Caco-2 (cell line): ENCODE data around the gene GAS2L2. TPM values are rescaled to one million over a fixed set of nuclear protein-coding genes. Genes with fewer than 3 reads are reported as not detected.

ENCODE experiments used
- BruUV-seq: library from RNA; stranded (reverse); fragments of 400-500 nt; replicated peaks from 2 replicates; lab custom pipeline; 2021; lab: Mats Ljungman, UMichigan
- CTCF ChIA-PET: fragments of 300-600 bp; sonication (Branson Sonifier 250); formaldehyde crosslinking; loops from one replicate; lab custom pipeline; 2022; ENCODE audit warnings: antibody characterized with exemption; lab: Charles Lee
- POLR2A ChIA-PET: fragments of 300-600 bp; sonication (Branson Sonifier 250); formaldehyde crosslinking; loops from one replicate; lab custom pipeline; 2022; ENCODE audit warnings: antibody characterized with exemption; lab: Charles Lee
- DNase-seq, 2 experiments: peaks; one replicate each; pipeline versions ENCODE4 v3.0.0 to v3.0.0-alpha.2; 2020 to 2022
- H3K27me3 ChIP-seq: replicated peaks from 2 replicates; pipeline ENCODE4 v1.6.0; 2011; ENCODE audit warnings: low read length; ENCODE audit not compliant: control insufficient read depth, insufficient read depth
- H3K36me3 ChIP-seq: 2 replicates; pipeline ENCODE4 v1.5.1; 2011; ENCODE audit warnings: low read length; ENCODE audit not compliant: control insufficient read depth, insufficient read depth
- H3K4me1 ChIP-seq: fragments of 250-450 bp; sonication (Bioruptor Pico); 2 replicates; pipeline ENCODE4 v1.5.1; 2020; ENCODE audit warnings: mild to moderate bottlenecking
- H3K4me3 ChIP-seq: 2 replicates; pipeline ENCODE4 v1.5.1; 2011; ENCODE audit warnings: low read depth, mild to moderate bottlenecking, control low read depth, low read length
- H3K9me3 ChIP-seq: fragments of 250-450 bp; sonication (Bioruptor Pico); 2 replicates; pipeline ENCODE4 v1.5.1; 2020; ENCODE audit warnings: mild to moderate bottlenecking, moderate library complexity
- H3K27ac Mint-ChIP-seq: one replicate; pipeline ENCODE4 v1.8.0; 2022; ENCODE audit warnings: mixed read lengths; ENCODE audit not compliant: unreplicated experiment
- H3K27me3 Mint-ChIP-seq: one replicate; pipeline ENCODE4 v1.8.0; 2022; ENCODE audit warnings: mixed read lengths; ENCODE audit not compliant: insufficient read depth, unreplicated experiment
- H3K36me3 Mint-ChIP-seq: one replicate; pipeline ENCODE4 v1.8.0; 2022; ENCODE audit warnings: mild to moderate bottlenecking, mixed read lengths; ENCODE audit not compliant: insufficient read depth, unreplicated experiment
- H3K4me1 Mint-ChIP-seq: one replicate; pipeline ENCODE4 v1.8.0; 2022; ENCODE audit warnings: low read depth, mixed read lengths; ENCODE audit not compliant: unreplicated experiment
- H3K4me3 Mint-ChIP-seq: one replicate; pipeline ENCODE4 v1.8.0; 2022; ENCODE audit warnings: mild to moderate bottlenecking, moderate library complexity, mixed read lengths; ENCODE audit not compliant: unreplicated experiment
- H3K9me3 Mint-ChIP-seq: one replicate; pipeline ENCODE4 v1.8.0; 2022; ENCODE audit warnings: mixed read lengths; ENCODE audit not compliant: unreplicated experiment
- CTCF ChIP-seq, 2 experiments: fragments of 200-600 bp in 1 of 2; IDR thresholded peaks; 1 replicate in 1 of 2; 2 replicates in 1 of 2; pipeline versions ENCODE4 v1.5.1 to v1.8.0; 2011 to 2022; ENCODE audit warnings: antibody characterized with exemption in 1 of 2, control low read depth in 1 of 2, inconsistent platforms in 1 of 2, low read depth in 1 of 2, low read length in 1 of 2, mild to moderate bottlenecking in 1 of 2, moderate library complexity in 1 of 2; ENCODE audit not compliant: insufficient read depth in 1 of 2, severe bottlenecking in 1 of 2, unreplicated experiment in 1 of 2
- intact Hi-C: fragments of 100-400 bp; cut with micrococcal nuclease; formaldehyde crosslinking; loops from one replicate; pipeline ENCODE4 v1.10.0; 2022; ENCODE audit not compliant: unreplicated experiment
- total RNA-seq: library from RNA; stranded (reverse); gene quantifications from 2 replicates; pipeline ENCODE4 v1.2.3, GENCODE V29; 2022

GAS2L2 gene
- total RNA-seq, 1 experiment from 2014 or later: not detected

GRCh38 chr17:35738519-35739133 lies 14.4 kb downstream of the GAS2L2 start:
- Mint-ChIP-seq H3K9me3 (no peaks in the 10 kb centered on the region), H3K4me1 (no peaks in the 10 kb centered on the region), H3K4me3 (no peak overlapping the region), H3K36me3 (peaks cover 2% of the 10 kb centered on the region), H3K27me3 (peaks cover 6% of the 10 kb centered on the region), H3K27ac (no peak overlapping the region)
- CTCF ChIA-PET: no interaction called here
- no peaks in the 10 kb centered on the region for H3K4me1 ChIP-seq
- intact Hi-C loops: no loop called here
- no peak overlapping the region for H3K4me3 ChIP-seq
- no TSS peak for BruUV-seq
- H3K27me3 ChIP-seq: no peaks in the 10 kb centered on the region
- TF ChIP-seq CTCF (IDR thresholded peaks at IDR 0.05; ENCODE audit: insufficient read depth in 1 of 2, low read depth in 1 of 2, low read length in 1 of 2, severe bottlenecking in 1 of 2, unreplicated experiment in 1 of 2): no peak
- POLR2A ChIA-PET: no interaction called here
- no peaks in the 10 kb centered on the region for H3K9me3 ChIP-seq
- H3K36me3 ChIP-seq: no peaks in the 10 kb centered on the region
- no peak for DNase-seq

GRCh38 chr17:35736236-35736635 lies 16.8 kb downstream of the GAS2L2 start:
- intact Hi-C loops: no loop called here
- Mint-ChIP-seq H3K27me3 (peaks cover 6% of the 10 kb centered on the region), H3K4me3 (no peak overlapping the region), H3K36me3 (no peaks in the 10 kb centered on the region), H3K27ac (no peak overlapping the region), H3K4me1 (peaks cover under 1% of the 10 kb centered on the region), H3K9me3 (no peaks in the 10 kb centered on the region)
- no peak for DNase-seq
- no peak for TF ChIP-seq CTCF (IDR thresholded peaks at IDR 0.05; ENCODE audit: insufficient read depth in 1 of 2, low read depth in 1 of 2, low read length in 1 of 2, severe bottlenecking in 1 of 2, unreplicated experiment in 1 of 2)
- Histone ChIP-seq H3K4me3 (no peak overlapping the region), H3K9me3 (no peaks in the 10 kb centered on the region), H3K4me1 (peaks cover 1% of the 10 kb centered on the region), H3K27me3 (no peaks in the 10 kb centered on the region), H3K36me3 (no peaks in the 10 kb centered on the region)
- POLR2A ChIA-PET: no interaction called here
- BruUV-seq: no TSS peak
- CTCF ChIA-PET: no interaction called here

- Mint-ChIP-seq H3K27me3 (peaks cover 6% of the 10 kb centered on the region), H3K9me3 (no peaks in the 10 kb centered on the region), H3K27ac (no peak overlapping the region), H3K36me3 (peaks cover 5% of the 10 kb centered on the region), H3K4me1 (peaks cover 9% of the 10 kb centered on the region), H3K4me3 (no peak overlapping the region)
- BruUV-seq: no TSS peak
- H3K36me3 ChIP-seq: no peaks in the 10 kb centered on the region
- ChIA-PET CTCF (interaction anchor here (0.6 kb wide), 1 partner anchor 28 kb away, joined by 3 read pairs; no protein-coding TSS in a partner anchor), POLR2A (no interaction called here)
- H3K4me1 ChIP-seq: peaks cover 7% of the 10 kb centered on the region
- TF ChIP-seq CTCF (IDR thresholded peaks at IDR 0.05; ENCODE audit: insufficient read depth in 1 of 2, low read depth in 1 of 2, low read length in 1 of 2, severe bottlenecking in 1 of 2, unreplicated experiment in 1 of 2): no peak
- no peak for DNase-seq
- H3K9me3 ChIP-seq: no peaks in the 10 kb centered on the region
- H3K4me3 ChIP-seq: no peak overlapping the region
- no peaks in the 10 kb centered on the region for H3K27me3 ChIP-seq
- intact Hi-C loops: no loop called here
Observed at GRCh38 chr17:35735036-35735805, 17.8 kb downstream of the GAS2L2 start.
